ENCODE data around the gene TOLLIP.

Gene TOLLIP

GRCh38 chr11:1297576-1298473 lies 11.6 kb downstream of the TOLLIP start:
- DNase-seq, result no peak

GRCh38 chr11:1297011-1297575 lies 12.3 kb downstream of the TOLLIP start:
- DNase-seq, result no peak

- no peak for DNase-seq
Measured at GRCh38 chr11:1296287-1296686, 13.1 kb downstream of the TOLLIP start.

GRCh38 chr11:1295591-1295990 lies 13.8 kb downstream of the TOLLIP start:
- DNase-seq, result no peak

- DNase-seq, result no peak
Measured at GRCh38 chr11:1295086-1295485, 14.3 kb downstream of the TOLLIP start.

GRCh38 chr11:1293619-1294015 lies 15.8 kb downstream of the TOLLIP start:
- no peak for DNase-seq

GRCh38 chr11:1292644-1293618 lies 16.5 kb downstream of the TOLLIP start:
- no peak for DNase-seq

- no peak for DNase-seq
Measured at GRCh38 chr11:1292018-1292643, 17.3 kb downstream of the TOLLIP start.

GRCh38 chr11:1291295-1292017 lies 18.0 kb downstream of the TOLLIP start:
- no peak for DNase-seq

GRCh38 chr11:1290052-1291040 lies 19.1 kb downstream of the TOLLIP start:
- DNase-seq, result no peak

GRCh38 chr11:1289211-1289935 lies 20.1 kb downstream of the TOLLIP start:
- no peak for DNase-seq

GRCh38 chr11:1288426-1289151 lies 20.8 kb downstream of the TOLLIP start:
- DNase-seq, result no peak

GRCh38 chr11:1287928-1288327 lies 21.5 kb downstream of the TOLLIP start:
- DNase-seq, result no peak

GRCh38 chr11:1285876-1286275 lies 23.6 kb downstream of the TOLLIP start:
- no peak for DNase-seq

- DNase-seq, result no peak
Measured at GRCh38 chr11:1285316-1285744, 24.1 kb downstream of the TOLLIP start.

- no peak for DNase-seq
Measured at GRCh38 chr11:1283906-1284305, 25.5 kb downstream of the TOLLIP start.

GRCh38 chr11:1283091-1283511 lies 26.3 kb downstream of the TOLLIP start:
- no peak for DNase-seq

- no peak for DNase-seq
Measured at GRCh38 chr11:1281974-1282365, 27.5 kb downstream of the TOLLIP start.

GRCh38 chr11:1281326-1281973 lies 28.0 kb downstream of the TOLLIP start:
- no peak for DNase-seq

Data from activated naive CD4-positive, alpha-beta T cell (primary cell).